HG02759 (cell line): Measurements from ENCODE around the gene PCED1B.
"Not testable (repeated sequence)": the region's sequence is repeated elsewhere in the genome, so short reads cannot be mapped to it uniquely, and the experiment has no call there.

ENCODE experiments used
- ATAC-seq: cut with Tn5 transposase; IDR thresholded peaks from one replicate; pipeline ENCODE4 v1.9.1; 2021; ENCODE audit warnings: mild to moderate bottlenecking, moderate library complexity; ENCODE audit not compliant: unreplicated experiment

PCED1B gene

GRCh38 chr12:47079468-47079980 is at the start of gene PCED1B, which contains the start of gene AMIGO2:
TSS of gene PCED1B (plus strand) at chr12:47079621. CDS start at chr12:47235064, 155,443 bp downstream.
TSS of gene AMIGO2 (minus strand) at chr12:47079959. CDS start at chr12:47079002, 957 bp downstream.
- ATAC-seq: peak; percentile 71

GRCh38 chr12:47029903-47030302 is 49.5 kb upstream of the PCED1B start:
- ATAC-seq: no peak

GRCh38 chr12:47032644-47033043 is 46.8 kb upstream of the PCED1B start:
- no peak for ATAC-seq

GRCh38 chr12:47033081-47033480 is 46.3 kb upstream of the PCED1B start:
- no peak for ATAC-seq

GRCh38 chr12:47033789-47034555 is 45.4 kb upstream of the PCED1B start:
- ATAC-seq: no peak

- no peak for ATAC-seq
These were observed 44.8 kb upstream of the PCED1B start for GRCh38 chr12:47034661-47035060.

- ATAC-seq: no peak
These were observed 43.9 kb upstream of the PCED1B start for GRCh38 chr12:47035484-47035883.

GRCh38 chr12:47038270-47038748 is 41.1 kb upstream of the PCED1B start:
- ATAC-seq: no peak

GRCh38 chr12:47039079-47039478 is 40.3 kb upstream of the PCED1B start:
- ATAC-seq: no peak

- ATAC-seq: no peak
These were observed 39.7 kb upstream of the PCED1B start for GRCh38 chr12:47039756-47040155.

GRCh38 chr12:47041327-47041726 is 38.1 kb upstream of the PCED1B start:
- no peak for ATAC-seq

GRCh38 chr12:47048541-47048940 is 30.9 kb upstream of the PCED1B start:
- ATAC-seq: no peak

GRCh38 chr12:47051291-47051690 is 28.1 kb upstream of the PCED1B start:
- not testable (repeated sequence) for ATAC-seq

- no peak for ATAC-seq
These were observed 27.1 kb upstream of the PCED1B start for GRCh38 chr12:47052274-47052673.

GRCh38 chr12:47053961-47054360 is 25.5 kb upstream of the PCED1B start:
- no peak for ATAC-seq

- ATAC-seq: no peak
These were observed 24.8 kb upstream of the PCED1B start for GRCh38 chr12:47054659-47055058.

- ATAC-seq: not testable (repeated sequence)
These were observed 23.6 kb upstream of the PCED1B start for GRCh38 chr12:47055856-47056255.

GRCh38 chr12:47056944-47057343 is 22.5 kb upstream of the PCED1B start:
- not testable (repeated sequence) for ATAC-seq

- not testable (repeated sequence) for ATAC-seq
These were observed 20.8 kb upstream of the PCED1B start for GRCh38 chr12:47058640-47059039.

- ATAC-seq: no peak
These were observed 13.9 kb upstream of the PCED1B start for GRCh38 chr12:47065546-47065945.

- ATAC-seq: no peak
These were observed 13.0 kb upstream of the PCED1B start for GRCh38 chr12:47066278-47067025.

- no peak for ATAC-seq
These were observed 12.2 kb upstream of the PCED1B start for GRCh38 chr12:47067176-47067575.
